Lung (tissue), 12 donors: Measurements from ENCODE around the gene DCTN4. TPM values are rescaled to one million over a fixed set of nuclear protein-coding genes. Genes with fewer than 3 reads are reported as not detected.
"Not testable (repeated sequence)": the region's sequence is repeated elsewhere in the genome, so short reads cannot be mapped to it uniquely, and the experiment has no call there.

Experiments
- ATAC-seq: fragments of 200-7000 bp; cut with Tn5 transposase; one replicate; pipeline ENCODE4 v1.9.1; 2020; ENCODE audit warnings: moderate number of reproducible peaks; ENCODE audit not compliant: insufficient read depth, low FRiP score
- DNase-seq, 3 donors: peaks; one replicate each; pipeline ENCODE4 v3.0.0-alpha.2; 2013 to 2017
- H3K27ac ChIP-seq, 2 donors: one replicate each; pipeline ENCODE4 v1.5.1; 2013; ENCODE audit warnings: mild to moderate bottlenecking in 2 of 2, moderate library complexity in 2 of 2, control low read depth in 1 of 2, inconsistent platforms in 1 of 2, low read depth in 1 of 2, low read length in 1 of 2
- H3K27me3 ChIP-seq, 3 donors: one replicate each; pipeline ENCODE4 v1.5.1; 2013; ENCODE audit warnings: low read length in 2 of 3; ENCODE audit not compliant: control insufficient read depth in 3 of 3, insufficient read depth in 3 of 3
- H3K36me3 ChIP-seq, 4 donors: one replicate each; pipeline ENCODE4 v1.5.1; 2013; ENCODE audit warnings: low read length in 4 of 4, mild to moderate bottlenecking in 1 of 4, moderate library complexity in 1 of 4; ENCODE audit not compliant: control insufficient read depth in 4 of 4, insufficient read depth in 4 of 4
- H3K4me1 ChIP-seq, 5 donors: one replicate each; pipeline ENCODE4 v1.5.1; 2013; ENCODE audit warnings: low read length in 5 of 5, mild to moderate bottlenecking in 2 of 5, moderate library complexity in 1 of 5; ENCODE audit not compliant: control insufficient read depth in 5 of 5, insufficient read depth in 5 of 5
- H3K4me3 ChIP-seq: one replicate; pipeline ENCODE4 v1.5.1; 2013; ENCODE audit warnings: mild to moderate bottlenecking, control low read depth, moderate library complexity
- H3K9ac ChIP-seq, 2 donors: one replicate each; pipeline ENCODE4 v1.5.1; 2013; ENCODE audit warnings: low read length in 2 of 2, control low read depth in 1 of 2; ENCODE audit not compliant: insufficient read depth in 1 of 2
- H3K9me3 ChIP-seq, 4 donors: one replicate each; pipeline ENCODE4 v1.5.1; 2013; ENCODE audit warnings: low read length in 3 of 4, mild to moderate bottlenecking in 1 of 4, moderate library complexity in 1 of 4; ENCODE audit not compliant: control insufficient read depth in 4 of 4, insufficient read depth in 3 of 4
- CTCF ChIP-seq: IDR thresholded peaks from 2 replicates; pipeline ENCODE4 v1.5.1; 2012; ENCODE audit warnings: mild to moderate bottlenecking; ENCODE audit errors: control extremely low read depth, extremely low read depth
- WGBS, 2 donors: extraction: QIAGEN DNeasy Blood & Tissue Kit; methylation state at CpG; one replicate each; pipeline ENCODE4 v1.1.7; 2013; 5-methylcytosine and 5-hydroxymethylcytosine counted together
- polyA plus RNA-seq, 2 donors: library from polyadenylated mRNA; stranded (reverse); fragments of 200-250 nt; gene quantifications; one replicate each; pipeline ENCODE4 v1.2.1, GENCODE V29; 2013
- total RNA-seq, 2 donors: library from RNA; depleted of rRNA in 1 of 2; stranded (reverse); fragments of >200 nt in 1 of 2; gene quantifications; one replicate each; pipeline ENCODE4 v1.2.1, GENCODE V29; 2014 to 2021
- donor health status: control.
- donor health status: control.
- donor health status: Bipolar disorder and iron deficiency.
- donor health status: healthy.
- donor health status: DM: yes; HTN: yes; CAD: no.

DCTN4 gene
- total and polyA plus RNA-seq, 4 donors = 21.2 to 105 (median 48.1) TPM

DNA sequence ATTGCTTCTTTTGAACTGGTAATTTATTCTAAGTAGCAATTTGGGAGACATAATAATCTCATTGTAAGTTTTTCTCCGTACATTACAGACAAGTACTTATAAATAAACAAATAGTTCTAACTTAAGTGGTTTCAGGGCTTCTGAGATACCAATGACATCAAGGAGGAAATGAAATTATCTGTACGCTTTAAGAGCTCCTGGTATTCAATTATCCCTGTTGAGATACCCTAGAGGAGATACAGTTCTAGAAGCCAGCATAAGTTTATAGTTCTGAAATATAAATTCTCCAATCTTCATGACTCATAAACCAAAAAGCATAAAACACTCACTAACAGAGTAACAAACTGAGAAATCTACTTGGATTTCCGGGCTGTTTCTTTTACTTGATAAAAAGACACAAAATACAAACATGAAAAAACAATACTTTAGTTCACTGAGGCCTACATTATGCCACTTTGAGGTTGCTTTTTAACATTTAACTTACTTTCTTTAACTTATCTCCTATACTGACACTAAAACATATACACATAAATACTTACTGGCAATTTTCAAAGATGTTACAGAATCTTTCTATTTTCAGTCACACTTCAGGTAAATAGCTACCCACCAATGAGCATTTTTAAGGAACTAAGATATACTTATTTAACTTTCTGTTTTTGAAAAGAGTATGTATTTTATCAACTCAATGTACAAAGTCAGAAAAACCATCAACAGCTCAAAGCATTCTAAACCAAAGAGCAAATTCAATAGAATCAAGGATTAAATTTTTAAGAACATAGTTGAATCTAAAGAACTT is 7.5 kb downstream of the DCTN4 start:
- DNase-seq (no peak), ATAC-seq (no peak)
- Histone ChIP-seq H3K4me3 (no peak overlapping the region), H3K4me1 (peaks cover 0 to 8% (median 3%) of the 10 kb centered on the region in 5 donors), H3K36me3 (peaks cover 7 to 38% (median 18%) of the 10 kb centered on the region in 4 donors), H3K27me3 (no peaks in the 10 kb centered on the region), H3K9me3 (no peaks in the 10 kb centered on the region), H3K9ac (no peak overlapping the region), H3K27ac (no peak overlapping the region)
- TF ChIP-seq CTCF = no peak
- WGBS, 2 donors = 43 to 66% methylated on average over 3 of the region's 3 CpGs

DNA sequence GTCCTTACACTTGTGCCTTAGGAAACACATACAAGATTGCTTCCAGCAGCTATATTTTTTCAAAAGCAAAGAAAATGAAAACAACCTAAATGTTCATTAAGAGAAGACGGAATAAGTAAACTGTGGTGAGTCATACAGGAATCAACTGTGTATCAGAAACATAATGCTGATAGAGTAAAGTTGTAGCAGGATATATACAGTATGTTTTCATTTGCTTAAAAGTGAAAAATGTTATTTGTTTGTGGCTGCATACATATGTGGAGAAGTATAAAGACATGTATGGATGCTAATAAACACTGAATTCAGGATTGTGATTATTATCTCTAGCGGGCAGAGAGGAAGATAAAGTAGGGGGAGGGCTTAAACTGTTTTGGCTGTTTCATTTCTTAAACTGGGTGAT is 8.3 kb downstream of the DCTN4 start:
- DNase-seq (no peak), ATAC-seq (no peak)
- Histone ChIP-seq H3K9me3 (no peaks in the 10 kb centered on the region), H3K27me3 (no peaks in the 10 kb centered on the region), H3K36me3 (peaks cover 7 to 32% (median 16%) of the 10 kb centered on the region in 4 donors), H3K27ac (no peak overlapping the region), H3K9ac (no peak overlapping the region), H3K4me3 (no peak overlapping the region), H3K4me1 (peaks cover 0 to 8% (median 3%) of the 10 kb centered on the region in 5 donors)
- 51 to 61% methylated on average over 2 of the region's 2 CpGs for WGBS, 2 donors
- TF ChIP-seq CTCF = no peak

DNA sequence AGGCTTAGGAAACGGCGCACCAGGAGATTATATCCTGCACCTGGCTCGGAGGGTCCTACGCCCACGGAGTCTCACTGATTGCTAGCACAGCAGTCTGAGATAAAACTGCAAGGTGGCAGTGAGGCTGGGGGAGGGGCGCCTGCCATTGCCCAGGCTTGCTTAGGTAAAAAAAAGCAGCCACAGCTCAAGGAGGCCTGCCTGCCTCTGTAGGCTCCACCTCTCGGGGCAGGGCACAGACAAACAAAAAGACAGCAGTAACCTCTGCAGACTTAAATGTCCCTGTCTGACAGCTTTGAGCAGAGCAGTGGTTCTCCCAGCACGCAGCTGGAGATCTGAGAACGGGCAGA is 15.7 kb downstream of the DCTN4 start:
- H3K9me3 ChIP-seq, H3K4me3 ChIP-seq, ATAC-seq, H3K27ac ChIP-seq, H3K9ac ChIP-seq, H3K4me1 ChIP-seq, H3K27me3 ChIP-seq, DNase-seq: not testable (repeated sequence)
- H3K36me3 ChIP-seq = peaks cover 0 to 11% (median 7%) of the 10 kb centered on the region in 4 donors
- 96 to 99% methylated on average over 8 to 9 of the region's 9 CpGs for WGBS, 2 donors

DNA sequence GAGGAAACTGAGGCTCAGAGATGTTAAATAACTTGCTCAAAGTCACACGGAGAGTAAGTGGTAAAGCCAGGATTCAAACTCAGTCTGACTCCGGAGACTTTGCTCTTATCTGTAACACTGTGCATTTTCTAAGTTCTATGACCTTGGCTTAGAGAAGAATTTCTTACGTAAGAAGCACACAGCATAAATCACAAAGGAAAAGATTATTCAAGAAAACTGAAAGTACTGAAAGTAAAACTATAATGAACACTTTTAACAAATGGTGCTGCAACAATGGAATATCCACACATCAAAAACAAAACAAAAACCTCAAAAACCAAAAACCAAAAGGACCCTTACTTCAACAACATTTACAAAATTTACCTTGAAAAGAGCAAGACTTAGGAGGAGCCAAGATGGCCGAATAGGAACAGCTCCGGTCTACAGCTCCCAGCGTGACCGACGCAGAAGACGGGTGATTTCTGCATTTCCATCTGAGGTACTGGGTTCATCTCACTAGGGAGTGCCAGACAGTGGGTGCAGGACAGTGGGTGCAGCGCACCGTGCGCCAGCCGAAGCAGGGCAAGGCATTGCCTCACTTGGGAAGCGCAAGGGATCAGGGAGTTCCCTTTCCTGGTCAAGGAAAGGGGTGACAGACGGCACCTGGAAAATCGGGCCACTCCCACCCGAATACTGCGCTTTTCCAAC is 16.2 kb downstream of the DCTN4 start:
- H3K36me3 ChIP-seq = peaks cover 0 to 11% (median 7%) of the 10 kb centered on the region in 4 donors
- DNase-seq, H3K27me3 ChIP-seq, H3K9me3 ChIP-seq, H3K27ac ChIP-seq, H3K9ac ChIP-seq, H3K4me1 ChIP-seq, ATAC-seq, H3K4me3 ChIP-seq: not testable (repeated sequence)
- WGBS, 2 donors = 92% methylated on average over 14 to 18 of the region's 18 CpGs
